Stimulated activated CD4-positive, alpha-beta T cell treated with anti-CD3 and anti-CD28 coated beads, TNF-alpha, amount 100 ng/mL, for 4 hours (primary cell): ENCODE measurements around the gene SNX30.

Source experiments
- DNase-seq, 3 experiments: peaks; one replicate each; pipeline ENCODE4 v3.0.0-alpha.2; 2020; ENCODE audit warnings: low read depth in 3 of 3

The SNX30 gene

DNA sequence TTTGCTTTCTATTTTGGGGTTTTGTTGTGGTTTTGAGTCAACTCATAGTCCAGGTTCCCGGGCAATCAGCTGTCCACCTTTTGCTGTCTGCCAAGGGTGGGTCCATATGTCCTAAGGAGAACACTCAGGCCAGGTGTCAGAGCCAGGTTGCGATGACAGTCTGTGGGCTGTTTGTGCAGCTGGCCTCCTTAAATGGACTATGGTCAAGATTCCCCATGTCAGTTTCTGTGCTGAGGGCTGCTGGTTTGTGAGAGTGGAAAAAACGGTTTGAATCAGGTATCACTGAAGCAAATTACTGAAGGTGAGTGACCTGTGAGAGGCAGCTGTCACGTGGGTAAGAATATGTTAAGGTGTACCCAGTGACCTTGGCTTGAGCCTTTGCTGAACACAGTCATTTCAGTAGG lies 33.0 kb downstream of the SNX30 start:
- no peak for DNase-seq

DNA sequence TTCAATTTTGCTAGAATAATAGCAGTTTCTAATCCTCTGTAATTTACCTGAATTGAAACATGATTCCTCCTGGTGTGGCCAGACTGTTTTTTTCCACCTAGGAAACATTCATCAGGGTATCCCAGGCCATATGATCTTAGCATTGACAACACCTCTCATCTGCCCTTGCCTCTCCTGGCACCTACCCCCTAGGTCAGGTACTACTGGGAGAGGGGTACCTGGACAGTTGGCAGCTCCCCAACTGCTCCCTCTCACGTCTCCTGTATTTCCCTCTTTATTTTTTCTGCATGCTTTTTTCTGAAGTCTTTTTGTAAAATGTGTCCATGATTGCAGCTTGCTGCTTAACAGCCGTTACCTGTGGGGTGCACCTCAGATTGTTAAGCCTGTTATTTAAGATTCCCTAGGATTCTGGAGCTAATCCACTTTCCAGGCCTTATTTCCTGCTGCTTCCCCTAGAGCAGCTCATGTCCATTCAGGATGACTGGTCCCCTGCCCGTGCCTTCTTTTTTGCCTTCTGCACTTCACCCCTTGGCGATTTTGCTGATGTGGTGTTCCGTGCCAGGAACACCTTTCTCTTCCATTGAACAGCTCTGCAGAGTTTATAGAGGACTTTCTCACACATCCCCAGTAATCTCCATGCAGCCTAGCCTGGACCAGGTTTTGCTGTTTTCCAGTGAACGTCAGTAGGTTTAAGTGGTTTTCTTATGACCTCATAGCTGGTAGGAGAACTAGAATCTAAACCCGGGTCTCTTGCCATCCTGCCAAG lies 33.6 kb downstream of the SNX30 start:
- DNase-seq, result no peak

DNA sequence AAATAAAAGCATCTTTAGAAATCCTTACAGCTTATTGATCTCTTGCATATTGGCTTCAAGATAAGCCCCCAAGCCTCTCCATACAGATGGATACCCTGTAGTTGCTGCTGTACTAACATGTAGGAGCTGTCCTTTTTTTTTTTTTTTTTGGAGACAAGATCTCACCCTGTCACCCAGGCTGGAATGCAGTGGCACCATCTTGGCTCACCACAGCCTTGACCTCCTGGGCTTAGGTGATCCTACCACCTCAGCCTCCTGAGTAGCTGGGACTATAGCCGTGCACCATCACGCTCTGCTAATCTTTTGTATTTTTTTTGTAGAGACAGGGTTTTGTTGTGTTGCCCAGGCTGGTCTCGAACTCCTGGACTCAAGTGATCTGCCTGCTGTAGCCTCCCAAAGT lies 35.4 kb downstream of the SNX30 start:
- DNase-seq, result no peak

DNA sequence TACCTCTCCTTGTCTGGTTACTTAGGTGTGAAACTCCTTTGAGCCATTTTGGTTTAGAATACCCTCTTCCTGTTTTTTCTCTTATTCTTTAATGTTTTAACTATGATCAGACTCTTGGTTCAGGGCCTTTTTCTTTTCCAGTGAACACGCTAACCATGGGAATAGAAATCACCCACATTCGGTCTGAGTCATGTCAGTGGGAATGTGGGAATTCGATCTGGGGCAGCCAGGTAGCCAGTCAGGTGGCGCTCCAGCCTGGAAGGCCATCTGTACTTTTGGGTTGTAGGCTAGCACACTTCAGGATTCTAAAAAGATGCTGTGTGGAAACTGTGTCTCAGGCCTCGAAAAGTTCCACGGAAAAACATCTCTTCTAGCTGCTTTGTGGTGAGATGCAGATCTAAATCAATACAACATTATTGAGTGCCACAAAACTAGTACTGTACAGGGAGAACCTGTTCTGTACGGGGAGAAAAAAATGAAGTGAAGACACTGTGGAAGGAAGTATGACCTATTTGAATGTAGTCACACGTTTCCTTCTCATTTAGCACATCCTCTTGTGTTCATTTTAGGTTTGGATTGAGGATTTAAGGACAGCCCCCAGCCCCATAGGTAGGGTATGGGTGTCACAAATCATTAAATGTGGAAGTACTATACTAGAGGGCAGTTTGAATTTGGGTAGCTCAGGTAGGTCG lies 36.4 kb downstream of the SNX30 start:
- DNase-seq, result no peak

DNA sequence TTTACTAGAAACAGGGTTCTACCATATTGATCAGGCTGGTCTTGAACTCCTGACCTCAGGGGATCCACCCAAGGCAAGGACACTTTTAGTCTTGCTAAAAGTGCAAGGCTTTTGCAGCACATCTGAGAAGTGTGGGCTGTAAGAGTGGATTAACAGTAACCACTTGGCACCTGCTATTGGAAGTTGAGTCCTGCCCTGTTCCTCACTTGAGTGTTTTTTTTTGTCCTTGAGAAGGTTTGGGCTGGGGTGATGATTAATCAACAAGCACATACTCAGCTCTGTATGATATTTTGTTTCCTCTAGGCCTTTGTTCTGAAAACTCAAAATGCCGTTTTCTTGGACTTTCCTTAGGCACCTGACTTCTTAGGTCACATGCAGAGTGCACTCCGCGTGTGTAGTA lies 37.4 kb downstream of the SNX30 start:
- DNase-seq, result no peak

DNA sequence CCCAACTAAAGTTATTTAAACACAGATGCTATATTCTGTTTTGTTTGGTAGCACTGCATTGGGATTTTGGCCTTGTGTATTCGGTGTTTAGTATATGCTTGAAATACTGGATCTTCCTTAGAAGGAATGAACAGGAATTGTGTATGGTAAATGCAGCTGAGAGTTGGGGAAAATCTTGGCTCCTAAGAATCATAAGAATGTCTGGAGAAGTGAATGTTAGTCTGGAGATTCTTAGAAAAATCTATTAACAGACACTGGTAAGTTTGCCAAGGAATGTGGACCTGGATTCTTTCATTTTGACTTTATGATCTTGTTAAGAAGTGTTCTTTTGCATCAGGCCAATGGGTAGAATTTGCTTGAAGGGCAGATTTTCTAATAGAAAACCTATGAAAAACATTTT lies 38.9 kb downstream of the SNX30 start:
- no peak for DNase-seq

DNA sequence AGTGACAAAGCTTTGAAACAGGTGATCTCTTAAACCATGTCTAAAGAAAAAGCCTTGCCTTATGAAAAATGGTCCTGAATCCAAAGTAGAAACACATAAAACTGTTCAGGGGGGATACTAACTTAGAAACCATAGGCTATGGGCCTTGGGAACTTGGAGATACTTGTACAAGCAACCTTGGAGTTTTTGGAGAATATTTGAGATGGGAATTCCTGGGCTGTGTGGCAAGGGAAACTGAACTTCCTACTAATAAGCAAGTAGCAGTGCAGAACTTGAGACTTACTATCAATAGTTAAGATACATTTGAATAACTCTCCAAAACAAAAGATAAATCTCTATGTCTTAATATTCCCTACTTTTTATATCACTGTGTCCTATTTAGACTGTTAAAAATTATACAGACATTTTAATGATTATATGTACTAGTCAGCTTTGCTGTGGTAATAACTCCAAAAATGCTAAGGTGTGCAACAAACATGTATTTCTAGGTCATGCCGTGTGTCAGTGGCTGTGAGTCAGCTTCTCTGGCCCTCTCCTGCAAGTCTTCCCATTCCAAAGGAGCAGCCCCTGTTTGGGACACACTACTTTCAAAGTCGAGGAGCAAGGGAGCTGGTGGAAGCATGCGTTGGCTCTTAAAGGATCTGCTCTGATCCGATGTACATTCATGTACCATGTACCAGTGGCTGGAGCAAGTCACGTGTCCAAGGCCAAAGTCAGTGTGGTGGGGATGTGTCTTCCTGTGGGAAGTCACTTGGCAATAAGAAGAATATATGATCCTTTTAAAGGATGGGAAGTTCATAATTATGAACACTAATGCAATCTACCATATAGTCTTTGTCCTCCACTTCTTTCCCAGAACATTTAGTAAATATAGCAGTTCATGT lies 39.6 kb downstream of the SNX30 start:
- no peak for DNase-seq

DNA sequence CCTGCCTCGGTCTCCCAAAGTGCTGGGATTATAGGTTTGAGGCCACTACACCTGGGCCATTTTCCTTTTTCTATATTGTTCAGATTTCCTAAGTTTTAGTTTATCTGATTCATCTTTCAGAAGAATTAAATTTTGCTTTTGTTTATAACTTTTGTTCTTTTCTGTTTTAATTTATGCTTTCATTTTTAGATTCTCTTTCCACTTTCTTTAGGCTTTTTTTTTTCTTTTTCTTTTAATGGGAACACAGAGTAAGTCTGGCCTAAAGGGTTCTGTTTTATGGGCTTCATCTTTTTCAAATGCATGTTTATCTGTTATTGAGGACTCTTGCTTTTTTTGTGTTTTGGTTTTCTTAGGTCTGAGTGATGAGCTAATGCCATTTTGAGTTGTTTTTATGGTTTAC lies 42.1 kb downstream of the SNX30 start:
- DNase-seq, result no peak

DNA sequence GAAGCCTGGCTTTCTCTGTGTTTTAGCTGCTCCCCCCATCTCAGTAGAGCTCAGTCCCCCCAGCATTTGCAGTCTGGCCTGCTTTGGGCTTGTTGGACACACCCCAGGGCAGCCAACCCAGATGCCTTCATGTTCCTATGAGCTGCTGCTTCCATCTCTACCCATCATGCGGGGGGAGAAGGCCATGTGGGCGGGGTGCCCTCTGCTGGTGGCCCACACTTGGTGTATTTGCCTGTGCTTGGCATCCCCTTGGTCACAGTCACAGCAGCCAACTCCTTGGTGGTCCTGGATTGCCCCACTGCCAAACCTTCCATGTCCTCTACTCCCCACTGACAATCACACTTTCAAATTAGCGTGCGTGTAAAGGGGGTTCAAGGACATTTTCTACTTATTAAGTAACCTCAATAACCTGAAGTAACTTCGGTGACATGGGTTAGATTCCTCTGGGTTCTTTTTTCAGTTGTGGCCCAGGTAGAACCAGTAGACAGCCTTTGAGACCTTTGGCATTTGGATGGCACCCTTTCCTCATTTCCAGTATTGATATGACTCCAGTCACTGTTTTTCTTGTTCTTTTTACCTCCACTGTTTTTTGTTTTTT lies 42.8 kb downstream of the SNX30 start:
- peak; percentile 65 to 70 (median 69) for DNase-seq

DNA sequence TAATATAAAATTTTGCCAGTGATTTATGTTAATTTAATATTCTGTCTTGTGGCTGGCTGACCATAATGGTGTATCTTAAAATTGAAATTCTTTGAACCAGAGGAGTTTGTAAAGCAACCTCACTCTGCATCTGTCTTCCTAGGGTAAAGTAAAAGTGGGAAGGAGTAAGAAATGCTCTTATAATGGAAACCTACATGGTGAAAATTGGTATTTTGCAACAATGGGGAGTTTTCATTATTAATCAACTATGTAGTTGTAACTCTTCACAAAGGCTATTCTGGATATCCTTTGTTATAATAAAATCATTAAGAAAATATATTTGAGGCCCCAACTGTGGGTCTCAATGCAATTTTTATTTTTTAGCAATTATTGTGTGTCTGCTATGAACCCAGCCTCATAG lies 44.2 kb downstream of the SNX30 start:
- DNase-seq, result no peak

DNA sequence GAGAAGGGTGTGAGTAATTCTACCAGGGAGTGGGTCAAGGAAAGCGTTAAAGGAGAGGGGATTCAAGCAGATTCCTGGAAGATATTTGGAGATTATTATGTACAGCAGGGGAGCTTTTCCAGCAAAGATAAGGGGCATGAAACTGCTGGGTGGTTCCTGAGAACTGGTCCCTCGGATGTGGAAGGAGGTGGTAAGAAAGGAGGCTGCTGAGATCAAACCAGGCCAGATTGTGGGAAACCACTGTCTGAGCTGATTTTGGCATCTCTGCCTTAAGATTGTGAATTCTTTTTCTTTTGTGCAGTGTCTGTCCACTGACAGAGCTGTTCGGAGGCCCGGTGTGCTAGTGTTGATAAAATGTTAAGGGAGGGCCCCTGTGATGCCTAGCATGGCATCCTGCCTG lies 45.4 kb downstream of the SNX30 start:
- no peak for DNase-seq

DNA sequence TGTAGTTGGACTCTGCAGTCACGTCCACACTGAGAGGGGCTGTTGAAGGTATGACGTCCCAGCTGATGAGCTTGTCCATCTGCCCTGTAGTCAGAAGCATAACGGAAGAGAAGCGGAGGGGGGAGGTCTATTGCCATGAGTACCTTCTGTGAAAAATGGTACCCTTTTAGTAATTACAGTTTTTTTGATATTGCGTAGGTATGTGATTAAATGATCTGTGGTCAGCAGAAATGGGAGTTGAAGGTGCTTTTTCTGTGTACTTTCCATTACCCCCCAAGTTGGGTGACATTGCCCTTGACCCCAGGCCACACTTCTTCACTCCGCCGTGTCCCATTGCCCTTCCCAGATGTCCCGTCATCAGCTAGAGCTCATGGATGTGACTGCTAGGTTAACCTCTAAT lies 45.9 kb downstream of the SNX30 start:
- no peak for DNase-seq

DNA sequence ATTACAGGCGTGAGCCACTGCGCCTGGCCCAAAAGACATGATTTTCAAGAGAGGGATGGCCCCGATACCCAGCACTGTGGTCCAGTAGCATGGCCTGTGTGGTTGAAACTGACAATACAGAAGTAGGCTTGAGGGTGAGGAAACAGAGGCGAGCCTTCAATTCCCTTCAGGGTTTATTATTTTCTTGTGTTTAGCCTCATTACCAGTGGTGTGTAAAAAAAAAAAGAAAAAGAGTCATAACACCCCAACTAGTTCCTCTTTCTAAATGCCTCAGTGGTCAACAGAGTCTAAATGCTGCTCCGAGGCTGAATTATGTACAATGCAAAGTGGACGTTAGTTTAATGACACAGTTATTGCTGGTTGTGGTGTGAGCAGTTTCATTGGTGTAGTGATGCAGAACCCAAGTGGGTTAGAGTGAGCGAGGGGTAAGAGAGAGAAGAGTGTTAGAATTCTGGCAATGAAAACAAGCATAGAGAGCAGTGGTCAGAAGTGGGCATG lies 58.8 kb downstream of the SNX30 start:
- no peak for DNase-seq

DNA sequence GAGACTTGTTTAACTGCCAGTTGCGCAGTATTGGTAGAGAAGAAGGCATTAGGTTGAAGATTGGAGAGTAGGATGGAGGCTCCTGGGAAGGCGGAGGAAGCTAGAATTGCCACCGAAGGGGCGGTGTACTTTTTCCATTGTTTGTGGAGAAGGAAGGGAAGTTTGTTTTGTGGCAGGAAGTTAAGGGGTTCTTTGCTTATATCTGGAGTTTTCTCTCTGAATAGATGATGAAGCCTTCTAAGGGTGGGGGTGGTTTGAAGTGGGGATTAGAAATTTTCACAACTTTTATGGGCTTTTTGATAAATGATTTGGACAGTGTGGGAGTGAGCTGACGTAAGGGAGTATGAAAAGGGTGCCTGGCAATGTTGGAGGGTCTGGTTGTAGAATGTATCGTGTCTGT lies 59.3 kb downstream of the SNX30 start:
- no peak for DNase-seq

DNA sequence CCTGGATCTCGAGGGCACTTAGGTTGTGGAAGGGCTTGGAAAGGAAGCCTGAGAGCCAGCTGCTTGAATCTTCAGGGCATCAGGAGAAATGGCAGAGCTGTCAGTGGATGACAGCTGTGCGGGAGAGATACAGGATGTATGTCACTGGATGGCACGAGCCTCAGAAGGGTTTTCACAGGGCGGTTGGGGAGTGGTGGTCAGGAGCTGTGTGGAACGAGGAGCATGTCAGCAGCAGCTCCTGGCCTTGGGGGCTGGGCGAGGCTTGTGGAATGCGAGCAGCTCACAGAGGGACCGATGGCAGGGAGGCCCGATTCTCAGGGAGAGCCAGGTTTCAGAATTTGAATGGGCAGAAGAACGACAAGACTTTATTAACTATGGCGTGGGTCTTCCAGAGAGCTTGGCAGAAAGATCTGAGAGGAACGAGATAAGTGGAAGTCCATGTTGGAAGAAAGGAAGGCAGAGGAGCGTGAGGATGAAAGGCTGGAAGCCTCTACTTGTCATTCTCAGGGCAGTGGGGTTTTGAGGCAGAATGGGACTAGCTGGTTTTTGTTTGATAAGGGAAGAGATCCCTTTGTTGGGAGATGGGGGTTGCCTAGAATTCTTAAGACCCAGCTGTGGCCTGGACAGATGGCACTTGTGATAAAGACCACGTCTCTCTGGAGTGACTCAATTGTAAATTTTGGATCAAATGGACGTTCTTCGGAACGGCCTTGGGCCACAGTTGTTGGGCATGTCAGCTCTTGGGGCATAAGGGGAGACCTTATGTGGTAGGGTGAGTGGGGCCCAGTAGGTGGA lies 60.3 kb downstream of the SNX30 start:
- no peak for DNase-seq

DNA sequence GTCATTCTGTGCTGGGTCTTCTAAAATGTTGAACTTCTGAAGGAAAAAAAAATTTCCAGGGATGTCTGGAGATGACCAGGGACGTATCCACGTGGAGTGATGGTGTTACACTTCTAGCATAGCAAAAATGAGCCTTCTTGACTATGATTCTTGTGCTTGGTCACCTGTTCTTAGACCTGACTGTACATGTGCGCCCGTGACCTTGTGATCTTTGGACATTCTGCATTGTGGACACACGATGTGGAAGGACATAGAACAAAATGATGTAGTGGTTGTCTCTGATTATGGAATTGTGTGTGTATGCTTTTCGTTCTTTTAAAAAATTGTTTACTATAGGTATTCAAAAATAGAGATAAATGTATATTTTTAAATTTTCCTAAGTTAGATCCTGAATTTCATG lies 61.0 kb downstream of the SNX30 start:
- DNase-seq, result no peak

DNA sequence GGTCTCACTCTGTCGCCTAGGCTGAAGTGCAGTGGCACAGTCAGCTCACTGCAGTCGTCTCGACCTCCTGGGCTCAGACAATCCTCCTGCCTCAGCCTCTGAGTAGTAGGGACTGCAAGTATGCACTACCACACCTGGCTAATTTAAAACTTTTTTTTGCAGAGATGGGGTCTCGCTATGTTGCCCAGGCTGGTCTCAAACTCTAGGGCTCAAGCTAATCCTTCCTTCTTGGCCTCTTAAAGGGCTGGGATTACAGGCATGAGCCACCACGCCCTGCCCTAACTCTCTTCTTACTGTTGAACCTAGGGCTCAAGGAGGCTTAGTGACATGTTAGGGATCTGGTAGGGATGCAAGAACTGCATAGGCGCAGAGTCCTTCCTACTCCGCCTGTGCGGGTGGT lies 65.3 kb downstream of the SNX30 start:
- no peak for DNase-seq

DNA sequence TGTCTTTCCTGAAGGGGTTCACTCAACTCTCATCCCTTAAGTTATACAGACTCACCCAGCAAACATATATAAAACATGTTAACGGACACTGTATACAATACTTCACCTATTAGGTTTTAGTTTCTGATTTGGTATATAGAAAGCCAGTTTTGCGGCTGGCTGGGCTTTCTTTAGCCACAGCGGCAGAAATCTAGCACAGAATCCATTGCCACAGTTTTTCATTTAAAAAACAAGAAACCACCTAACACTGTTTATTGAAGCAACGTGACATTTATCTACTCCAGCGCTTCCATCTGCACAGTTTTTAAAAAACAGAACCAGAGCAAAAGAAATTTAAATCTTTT lies 67.3 kb downstream of the SNX30 start:
- no peak for DNase-seq

DNA sequence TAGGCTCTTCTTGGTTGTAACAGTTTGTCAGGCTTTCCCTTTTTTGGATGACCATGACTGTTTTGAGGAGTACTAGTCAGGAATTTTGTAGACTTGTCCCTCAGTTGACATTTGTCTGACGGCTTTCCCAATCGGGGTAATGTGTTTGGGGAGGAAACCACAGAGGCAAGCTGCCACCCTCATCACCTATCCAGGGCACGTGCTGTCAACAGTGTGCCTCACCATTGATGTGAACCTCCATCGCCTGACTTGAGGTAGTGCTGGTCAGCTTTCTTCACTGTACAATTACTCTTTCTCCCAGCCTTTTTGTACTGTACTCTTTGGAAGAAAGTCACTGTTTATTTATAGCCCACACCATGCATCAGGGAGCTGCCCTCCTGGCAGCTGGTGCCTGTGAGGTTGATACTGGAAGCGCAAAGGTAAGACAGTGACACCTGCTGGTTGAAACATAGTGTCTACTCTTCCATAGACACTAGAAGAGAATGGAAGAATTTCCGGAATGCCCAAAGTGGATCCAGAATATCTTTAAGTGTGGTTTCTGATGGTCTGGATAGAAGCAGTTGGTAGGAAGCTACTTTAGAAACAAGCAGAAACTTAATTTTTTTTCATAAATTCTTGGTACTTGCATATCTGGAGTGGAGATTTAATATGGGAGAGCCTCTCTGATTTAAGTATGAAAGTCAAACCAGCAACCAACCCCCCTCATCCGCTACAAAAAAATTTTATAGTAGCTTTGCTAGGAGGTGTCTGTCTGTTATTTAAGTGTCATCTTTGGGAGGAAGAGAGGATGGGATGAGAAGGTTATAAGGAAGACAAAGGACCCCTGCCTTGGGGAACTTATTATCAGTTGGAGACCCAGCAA lies 69.3 kb downstream of the SNX30 start:
- DNase-seq, result no peak

DNA sequence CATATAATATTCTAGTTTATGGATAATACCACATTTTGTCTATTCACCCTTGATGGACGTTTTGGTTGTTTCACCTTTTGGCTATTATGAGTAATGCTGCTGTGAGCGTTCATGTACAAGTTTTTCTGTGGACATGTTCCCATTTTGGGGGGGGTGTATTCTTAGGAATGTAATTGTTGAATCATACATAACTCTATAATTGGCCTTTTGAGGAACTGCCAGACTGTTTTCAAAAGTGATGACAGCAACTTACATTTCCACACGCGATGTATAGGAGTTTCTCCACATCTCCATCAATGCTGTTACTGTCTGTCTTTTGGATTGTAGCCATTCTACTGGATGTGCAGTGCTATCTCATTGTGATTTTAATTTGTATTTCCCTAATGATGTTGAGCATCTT lies 70.3 kb downstream of the SNX30 start:
- DNase-seq, result no peak
